Suprapubic skin (tissue), 4 donors: Measurements from ENCODE around the gene CBFA2T2.

Experiments used
- EP300 ChIP-seq: sonication (generic); formaldehyde crosslinking; IDR thresholded peaks from one replicate; pipeline ENCODE4 v1.6.1; 2017; ENCODE audit warnings: antibody characterized with exemption
- POLR2A ChIP-seq, 2 donors: fragments of 450-650 bp; IDR thresholded peaks; one replicate each; pipeline ENCODE4 v1.6.1; 2017; ENCODE audit warnings: antibody characterized with exemption in 2 of 2, mild to moderate bottlenecking in 2 of 2, moderate library complexity in 2 of 2
- POLR2AphosphoS5 ChIP-seq, 3 donors: sonication (generic); formaldehyde crosslinking; IDR thresholded peaks; one replicate each; pipeline ENCODE4 v1.6.1; 2017; ENCODE audit warnings: antibody characterized with exemption in 3 of 3
- TF ChIP-seq, protein P1 (sequence below), 2 donors: fragments of 200-600 bp in 1 of 2; fragments of 450-650 bp in 1 of 2; sonication (generic) in 1 of 2; IDR thresholded peaks; one replicate each; pipeline ENCODE4 v1.5.1; 2016 to 2019; ENCODE audit warnings: antibody characterized with exemption in 2 of 2, mild to moderate bottlenecking in 1 of 2, moderate library complexity in 1 of 2

GRCh38 chr20:33493076-33493766 lies 3.3 kb downstream of the CBFA2T2 start:
- TF ChIP-seq EP300 (no peak), POLR2A (IDR thresholded peaks at IDR 0.05) (no peak), POLR2AphosphoS5 (IDR thresholded peaks at IDR 0.05) (no peak)
- TF ChIP-seq, protein P1, sequence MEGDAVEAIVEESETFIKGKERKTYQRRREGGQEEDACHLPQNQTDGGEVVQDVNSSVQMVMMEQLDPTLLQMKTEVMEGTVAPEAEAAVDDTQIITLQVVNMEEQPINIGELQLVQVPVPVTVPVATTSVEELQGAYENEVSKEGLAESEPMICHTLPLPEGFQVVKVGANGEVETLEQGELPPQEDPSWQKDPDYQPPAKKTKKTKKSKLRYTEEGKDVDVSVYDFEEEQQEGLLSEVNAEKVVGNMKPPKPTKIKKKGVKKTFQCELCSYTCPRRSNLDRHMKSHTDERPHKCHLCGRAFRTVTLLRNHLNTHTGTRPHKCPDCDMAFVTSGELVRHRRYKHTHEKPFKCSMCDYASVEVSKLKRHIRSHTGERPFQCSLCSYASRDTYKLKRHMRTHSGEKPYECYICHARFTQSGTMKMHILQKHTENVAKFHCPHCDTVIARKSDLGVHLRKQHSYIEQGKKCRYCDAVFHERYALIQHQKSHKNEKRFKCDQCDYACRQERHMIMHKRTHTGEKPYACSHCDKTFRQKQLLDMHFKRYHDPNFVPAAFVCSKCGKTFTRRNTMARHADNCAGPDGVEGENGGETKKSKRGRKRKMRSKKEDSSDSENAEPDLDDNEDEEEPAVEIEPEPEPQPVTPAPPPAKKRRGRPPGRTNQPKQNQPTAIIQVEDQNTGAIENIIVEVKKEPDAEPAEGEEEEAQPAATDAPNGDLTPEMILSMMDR (IDR thresholded peaks at IDR 0.05): no peak
